Measurements from ENCODE around the gene KCNN2. TPM values are rescaled to one million over a fixed set of nuclear protein-coding genes. Genes with fewer than 3 reads are reported as not detected.

The KCNN2 gene
- total RNA-seq, 1 experiment from 2014 or later, result not detected

- no peak overlapping the region for H3K27ac ChIP-seq (ENCODE audit: low read depth, low read length)
- RAD21 ChIA-PET (ENCODE audit: low non-redundant PET in 1 of 2, low total read pairs in 2 of 2, uncharacterized antibody in 2 of 2, unreplicated experiment in 2 of 2), result no interaction called here
- no peaks in the 10 kb centered on the region for H3K4me1 ChIP-seq (ENCODE audit: control insufficient read depth in 1 of 2, insufficient read depth in 2 of 2, low read length in 2 of 2)
- no peaks in the 10 kb centered on the region for H3K9me3 ChIP-seq (ENCODE audit: control insufficient read depth in 1 of 2, insufficient read depth in 1 of 2, low read depth in 1 of 2, low read length in 2 of 2)
- H3K9ac ChIP-seq (ENCODE audit: low read length), result no peak overlapping the region
- intact Hi-C loops (cut with micrococcal nuclease), result loop anchor here (5.0 kb wide), 1 partner anchor 641 kb away; no protein-coding TSS in a partner anchor
- H3K4me3 ChIP-seq (replicated peaks in 1 of 2; ENCODE audit: low read depth in 1 of 2, low read length in 2 of 2), result no peak overlapping the region
- CTCF ChIA-PET, result interaction anchor here (1.3 to 4.4 kb wide), 8 partner anchors 10 to 836 kb away, joined by 3 to 36 read pairs (median 14); no protein-coding TSS in a partner anchor
- no peaks in the 10 kb centered on the region for H3K9me2 ChIP-seq (ENCODE audit: insufficient read depth)
- no peaks in the 10 kb centered on the region for H4K20me1 ChIP-seq (ENCODE audit: insufficient read depth)
- no peak for ATAC-seq
- H2AFZ ChIP-seq (ENCODE audit: low read depth, low read length, poor library complexity, severe bottlenecking), result no peak overlapping the region
- BruUV-seq (replicated peaks), result no TSS peak
- no peaks in the 10 kb centered on the region for H3K79me2 ChIP-seq (ENCODE audit: insufficient read depth, low read length)
- no peaks in the 10 kb centered on the region for H3K36me3 ChIP-seq (ENCODE audit: control insufficient read depth in 1 of 2, insufficient read depth in 2 of 2, low read length in 2 of 2)
- TF ChIP-seq TCF7L2 (IDR thresholded peaks at IDR 0.05; ENCODE audit: borderline replicate concordance, extremely low read depth, insufficient read depth, insufficient read length) (no peak), ZFX (IDR thresholded peaks at IDR 0.05) (no peak), POLR2A (IDR thresholded peaks at IDR 0.05; ENCODE audit: borderline replicate concordance, extremely low read depth, insufficient read depth, insufficient read length) (no peak), FOSL1 (IDR thresholded peaks at IDR 0.05; ENCODE audit: low read depth) (no peak), JUND (IDR thresholded peaks at IDR 0.05) (no peak), SP1 (IDR thresholded peaks at IDR 0.05; ENCODE audit: low read depth) (no peak), ZNF274 (IDR thresholded peaks at IDR 0.05; ENCODE audit: low read depth, low read length) (no peak), SRF (IDR thresholded peaks at IDR 0.05; ENCODE audit: low read depth) (no peak), MAX (IDR thresholded peaks at IDR 0.05) (no peak), RAD21 (IDR thresholded peaks at IDR 0.05; ENCODE audit: low read depth) (no peak), ZBTB33 (IDR thresholded peaks at IDR 0.05; ENCODE audit: extremely low read depth, insufficient replicate concordance, low read length) (no peak), ELF1 (IDR thresholded peaks at IDR 0.05; ENCODE audit: borderline replicate concordance, low read depth) (no peak), SIN3A (IDR thresholded peaks at IDR 0.05; ENCODE audit: low read depth) (no peak), REST (IDR thresholded peaks at IDR 0.05; ENCODE audit: low read depth) (no peak), EGR1 (IDR thresholded peaks at IDR 0.05; ENCODE audit: low read depth) (no peak), EZH2phosphoT487 (IDR thresholded peaks at IDR 0.05; ENCODE audit: borderline replicate concordance) (no peak), POLR2AphosphoS5 (IDR thresholded peaks at IDR 0.05; ENCODE audit: low read depth, low read length) (no peak), CBX3 (IDR thresholded peaks at IDR 0.05; ENCODE audit: low read depth) (no peak), EZH2 (IDR thresholded peaks at IDR 0.05) (no peak)
- H3K4me2 ChIP-seq (ENCODE audit: low read length), result no peak overlapping the region
- H3K27me3 ChIP-seq (ENCODE audit: insufficient read depth, low read length), result 0 out of 2 replicates have a peak, but pooled peaks cover 16% of the 10 kb centered on the region
- no peak for DNase-seq (ENCODE audit: low read depth, low spot score)
- POLR2A ChIA-PET, result no interaction called here
Measured at GRCh38 chr5:114448481-114448880, 86.6 kb downstream of the KCNN2 start.
